Astrocyte of the spinal cord (primary cell): ENCODE results near the gene TMEM203.

Experiments used
- DNase-seq: peaks from one replicate; pipeline ENCODE4 v3.0.0; 2011; ENCODE audit warnings: low read depth, low spot score
- H3K4me3 ChIP-seq: 2 replicates; pipeline ENCODE4 v1.5.1; 2011; ENCODE audit warnings: low read depth, mild to moderate bottlenecking, low read length, moderate library complexity
- in situ Hi-C: cut with HindIII; loops from 2 replicates; pipeline ENCODE4 v1.10.0; 2017; ENCODE audit warnings: low sequenced_read_pairs
- TF ChIP-seq, protein P1 (sequence below): IDR thresholded peaks from 2 replicates; pipeline ENCODE4 v1.5.1; 2012; ENCODE audit warnings: low read depth, mild to moderate bottlenecking, low read length, inconsistent platforms

Gene TMEM203

DNA sequence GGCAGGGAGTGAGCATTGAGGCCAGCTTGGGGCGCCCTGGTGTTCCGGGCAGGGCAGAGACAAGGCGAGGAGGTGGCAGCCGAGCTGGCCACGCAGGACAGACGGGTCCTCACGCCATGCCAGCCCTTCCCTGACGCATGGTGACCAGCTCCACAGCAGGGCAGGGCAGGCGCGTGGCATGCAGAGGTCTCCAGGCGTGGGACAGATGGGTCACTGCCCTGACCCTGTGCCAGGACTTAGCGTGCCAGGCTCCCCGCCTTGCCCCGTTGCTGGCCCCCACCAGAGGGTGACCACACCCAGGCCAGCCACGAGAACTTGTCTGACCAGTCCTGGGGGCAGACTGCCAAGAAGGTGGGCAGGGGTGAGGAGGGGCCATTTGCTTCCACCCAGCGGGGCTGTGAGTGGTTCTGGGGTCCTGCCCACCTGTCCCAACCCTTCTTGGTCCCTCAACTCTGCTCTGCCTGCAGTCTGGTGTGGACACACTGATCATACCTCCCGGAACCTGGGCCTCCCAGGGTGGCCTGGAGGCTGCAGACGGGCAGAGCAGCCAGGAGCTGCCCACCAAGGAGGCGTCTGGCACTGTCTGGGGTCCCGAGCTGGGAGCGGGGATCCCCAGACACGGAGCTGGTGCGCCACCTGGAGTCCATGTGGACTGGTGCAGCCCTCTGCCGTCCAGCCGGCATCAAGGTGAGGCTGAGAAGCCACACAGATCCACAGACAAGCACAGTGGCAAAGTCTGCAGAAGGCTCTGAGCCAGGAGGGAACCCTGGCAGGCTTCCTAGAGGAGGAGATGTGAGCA, 21.8 kb upstream of the TMEM203 start, which contains the start of gene RNF224:
Gene RNF224, plus strand, starts transcription at position 449 of the 799 bp plus-strand sequence. CDS start 834 bp downstream, outside the sequence.
- H3K4me3 ChIP-seq, result no peak within 1 kb of the TSS
- in situ Hi-C loops, result no loop called here
- DNase-seq, result peak; percentile 60
- TF ChIP-seq, protein P1, sequence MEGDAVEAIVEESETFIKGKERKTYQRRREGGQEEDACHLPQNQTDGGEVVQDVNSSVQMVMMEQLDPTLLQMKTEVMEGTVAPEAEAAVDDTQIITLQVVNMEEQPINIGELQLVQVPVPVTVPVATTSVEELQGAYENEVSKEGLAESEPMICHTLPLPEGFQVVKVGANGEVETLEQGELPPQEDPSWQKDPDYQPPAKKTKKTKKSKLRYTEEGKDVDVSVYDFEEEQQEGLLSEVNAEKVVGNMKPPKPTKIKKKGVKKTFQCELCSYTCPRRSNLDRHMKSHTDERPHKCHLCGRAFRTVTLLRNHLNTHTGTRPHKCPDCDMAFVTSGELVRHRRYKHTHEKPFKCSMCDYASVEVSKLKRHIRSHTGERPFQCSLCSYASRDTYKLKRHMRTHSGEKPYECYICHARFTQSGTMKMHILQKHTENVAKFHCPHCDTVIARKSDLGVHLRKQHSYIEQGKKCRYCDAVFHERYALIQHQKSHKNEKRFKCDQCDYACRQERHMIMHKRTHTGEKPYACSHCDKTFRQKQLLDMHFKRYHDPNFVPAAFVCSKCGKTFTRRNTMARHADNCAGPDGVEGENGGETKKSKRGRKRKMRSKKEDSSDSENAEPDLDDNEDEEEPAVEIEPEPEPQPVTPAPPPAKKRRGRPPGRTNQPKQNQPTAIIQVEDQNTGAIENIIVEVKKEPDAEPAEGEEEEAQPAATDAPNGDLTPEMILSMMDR, result peak; percentile 90

DNA sequence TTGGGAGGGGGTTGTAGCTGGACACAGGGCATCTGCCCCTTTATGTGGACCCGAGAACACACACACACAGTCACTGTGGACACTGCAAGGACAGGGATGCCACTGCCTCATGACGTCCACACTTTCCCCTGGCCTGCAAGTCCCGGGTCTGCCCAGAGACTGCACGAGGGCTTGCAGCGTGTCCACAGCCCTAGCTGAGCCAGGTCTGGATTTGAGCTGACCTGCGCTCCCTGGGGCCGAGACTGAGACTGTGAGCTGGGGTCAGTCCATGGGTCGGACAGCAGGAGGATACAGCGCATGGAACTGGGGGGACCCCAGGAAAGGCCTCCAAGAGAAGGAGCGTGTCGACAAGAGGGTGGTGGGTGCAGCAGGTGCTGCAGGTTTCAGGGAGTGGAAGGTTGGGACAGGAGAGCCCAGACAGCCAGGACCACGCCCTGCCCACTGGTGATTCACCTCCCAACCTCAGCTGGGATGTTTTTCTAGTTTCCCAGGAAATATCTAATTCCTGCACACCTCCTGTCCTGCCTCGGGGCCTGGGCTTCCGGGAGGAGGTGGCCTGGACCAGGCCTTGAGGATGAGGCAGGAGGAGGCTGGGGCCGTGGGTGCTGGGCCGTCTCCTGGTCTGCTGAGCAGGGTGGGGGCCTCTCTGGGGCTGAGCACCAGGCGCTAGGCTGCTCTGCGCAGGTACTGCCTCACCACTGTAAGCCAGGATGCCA, 21.0 kb upstream of the TMEM203 start:
- no peak overlapping the region for H3K4me3 ChIP-seq
- in situ Hi-C loops, result no loop called here
- no peak for DNase-seq
- TF ChIP-seq, protein P1, result no peak

DNA sequence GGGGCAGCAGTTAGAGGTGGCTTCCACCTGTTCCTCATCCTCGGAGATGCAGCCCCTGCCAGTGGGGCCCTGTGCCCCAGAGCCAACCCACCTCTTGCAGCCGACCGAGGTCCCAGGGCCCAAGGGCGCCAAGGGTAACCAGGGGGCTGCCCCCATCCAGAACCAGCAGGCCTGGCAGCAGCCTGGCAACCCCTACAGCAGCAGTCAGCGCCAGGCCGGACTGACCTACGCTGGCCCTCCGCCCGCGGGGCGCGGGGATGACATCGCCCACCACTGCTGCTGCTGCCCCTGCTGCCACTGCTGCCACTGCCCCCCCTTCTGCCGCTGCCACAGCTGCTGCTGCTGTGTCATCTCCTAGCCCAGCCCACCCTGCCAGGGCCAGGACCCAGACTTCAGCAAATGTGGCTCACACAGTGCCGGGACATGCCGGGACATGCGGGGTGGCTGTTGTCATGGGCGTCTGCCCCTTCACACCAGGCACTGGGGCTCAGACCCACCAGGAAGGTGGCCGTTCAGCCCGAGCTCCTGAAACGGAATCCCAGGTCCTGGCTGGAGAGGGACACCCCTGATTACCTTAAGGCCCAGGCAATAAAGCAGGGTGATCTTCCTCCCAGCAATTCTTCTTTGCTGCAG, 20.4 kb upstream of the TMEM203 start:
- in situ Hi-C loops, result no loop called here
- H3K4me3 ChIP-seq, result no peak overlapping the region
- no peak for DNase-seq
- TF ChIP-seq, protein P1, result no peak

DNA sequence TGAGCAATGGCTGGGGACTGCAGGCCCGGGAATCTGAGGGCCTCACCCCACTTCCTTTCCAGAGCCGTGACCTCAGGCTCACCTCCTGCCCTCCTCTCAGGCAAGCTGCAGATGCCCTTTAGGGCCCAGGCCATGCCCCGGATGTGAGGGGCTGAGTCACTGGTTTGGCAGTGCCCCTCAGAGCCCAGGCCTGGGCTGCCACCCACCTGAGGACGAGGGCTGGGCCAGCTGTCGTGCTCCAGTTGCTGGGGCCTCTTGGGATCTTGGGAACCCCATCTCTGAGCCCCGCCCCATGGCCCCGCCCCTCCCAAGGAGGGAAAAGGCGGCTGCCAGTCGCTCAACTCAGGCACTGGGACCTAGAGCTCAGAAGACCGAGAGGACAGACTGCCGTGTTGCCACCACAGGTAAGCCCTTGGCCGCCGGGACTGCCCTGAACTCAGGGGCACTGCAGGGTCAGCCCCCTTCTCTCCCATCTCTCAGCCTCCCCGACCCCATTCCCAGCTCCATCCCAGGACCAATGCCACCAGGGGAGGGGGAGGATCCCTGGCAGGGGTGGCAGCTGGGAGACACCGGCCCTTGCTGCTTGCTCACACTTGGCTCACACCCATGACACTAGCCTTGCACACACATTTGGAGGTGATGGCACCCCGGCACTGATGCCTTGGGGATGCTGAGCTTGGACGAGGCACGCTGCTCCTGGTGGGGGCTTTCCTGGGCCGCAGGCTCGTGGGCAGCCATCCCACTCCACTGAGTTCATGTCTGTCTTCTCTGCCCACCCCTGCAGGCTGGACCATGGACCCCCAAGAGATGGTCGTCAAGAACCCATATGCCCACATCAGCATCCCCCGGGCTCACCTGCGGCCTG, 19.6 kb upstream of the TMEM203 start, which contains the start of gene CYSRT1:
Gene CYSRT1, plus strand, starts transcription at position 345 of the 865 bp plus-strand sequence. Its CDS starts 448 bp downstream, at position 793.
- TF ChIP-seq, protein P1, result no peak
- H3K4me3 ChIP-seq, result peak within 1 kb of the TSS; percentile 64
- no peak for DNase-seq
- in situ Hi-C loops, result no loop called here

DNA sequence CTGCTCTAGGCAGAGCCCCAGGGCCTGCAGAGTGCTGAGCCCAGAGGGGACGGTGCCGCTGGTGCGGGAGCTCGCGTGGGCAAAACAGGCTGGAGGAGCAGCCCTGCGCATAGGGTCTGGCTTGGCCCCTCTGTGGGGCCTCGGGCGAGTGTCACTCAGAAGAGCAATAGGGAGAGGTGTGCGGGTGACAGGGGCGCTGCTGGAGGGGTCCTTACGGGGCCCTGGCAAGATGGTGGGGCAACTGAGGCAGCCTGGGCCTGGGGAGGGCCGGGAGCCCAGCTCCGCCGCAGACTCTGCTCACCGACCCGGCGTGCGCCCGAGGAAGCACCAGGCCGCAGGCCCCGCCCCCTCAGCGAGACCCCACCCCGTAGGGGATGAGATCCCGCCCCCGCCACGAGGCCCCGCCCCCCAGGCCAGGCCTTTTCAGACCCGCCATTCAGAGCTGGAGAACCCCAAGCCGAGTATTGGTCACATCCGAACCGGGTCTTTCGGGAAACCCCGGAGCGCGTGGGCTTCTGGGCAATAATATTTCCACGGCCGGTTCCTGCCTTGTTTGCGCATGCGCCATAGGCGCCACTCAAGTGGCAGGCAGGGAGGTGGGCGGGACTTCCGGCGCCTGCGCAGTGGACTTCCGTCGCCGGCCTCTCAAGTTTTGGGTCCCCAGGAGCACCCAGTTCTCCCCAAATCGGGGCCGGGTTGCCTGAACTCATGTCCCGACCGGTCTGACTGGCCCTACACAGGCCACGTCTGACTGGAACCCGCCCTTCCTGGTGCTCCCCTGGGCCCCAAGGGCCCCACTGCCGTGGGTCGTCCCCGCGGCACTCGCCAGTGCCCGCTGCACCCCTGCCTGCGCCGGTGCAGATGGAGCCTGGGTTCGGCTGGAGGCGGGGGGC, 17.9 kb upstream of the TMEM203 start:
- TF ChIP-seq, protein P1, result no peak
- in situ Hi-C loops, result no loop called here
- peak; percentile 99 for DNase-seq
- H3K4me3 ChIP-seq, result peak overlapping the region; percentile 64
